Sigmoid colon (tissue), 4 donors: ENCODE results near the gene CRISPLD2.

ENCODE experiments used
- CTCF ChIP-seq, 4 experiments: fragments of 450-650 bp in 3 of 4; fragments of 200-600 bp in 1 of 4; IDR thresholded peaks; one replicate each; pipeline ENCODE4 v1.5.1; 2016 to 2019; ENCODE audit warnings: antibody characterized with exemption in 4 of 4, mild to moderate bottlenecking in 3 of 4, moderate library complexity in 2 of 4
- EP300 ChIP-seq, 4 donors: sonication (generic); formaldehyde crosslinking; IDR thresholded peaks; one replicate each; pipeline ENCODE4 v1.6.1; 2017; ENCODE audit warnings: antibody characterized with exemption in 4 of 4
- POLR2A ChIP-seq, 2 donors: fragments of 450-650 bp; IDR thresholded peaks; one replicate each; pipeline ENCODE4 v1.6.1; 2016; ENCODE audit warnings: antibody characterized with exemption in 2 of 2, mild to moderate bottlenecking in 2 of 2, moderate library complexity in 2 of 2

- TF ChIP-seq CTCF (IDR thresholded peaks at IDR 0.05) (no peak), POLR2A (IDR thresholded peaks at IDR 0.05) (no peak), EP300 (IDR thresholded peaks at IDR 0.05) (no peak)
Observed at GRCh38 chr16:84864326-84864955, 44.7 kb downstream of the CRISPLD2 start.
